Activated naive CD4-positive, alpha-beta T cell treated with anti-CD3 and anti-CD28 coated beads, Interleukin-2, amount 50 U/mL, for 72 hours (primary cell): ENCODE results near the gene ELK1. TPM values are rescaled to one million over a fixed set of nuclear protein-coding genes. Genes with fewer than 3 reads are reported as not detected.
"Not testable (repeated sequence)": the region's sequence is repeated elsewhere in the genome, so short reads cannot be mapped to it uniquely, and the experiment has no call there.

Experiments
- ATAC-seq, 2 donors: fragments of 150-1000 bp; cut with Tn5 transposase; 2 replicates each; pipeline ENCODE4 v1.10.0; 2021; ENCODE audit warnings: mild to moderate bottlenecking in 2 of 2, moderate library complexity in 2 of 2
- DNase-seq, 2 donors: peaks; one replicate each; pipeline ENCODE4 v3.0.0; 2021 to 2022; ENCODE audit warnings: low spot score in 2 of 2
- H3K27ac Mint-ChIP-seq, 2 donors: one replicate each; pipeline ENCODE4 v1.8.0; 2022; ENCODE audit warnings: mild to moderate bottlenecking in 2 of 2, mixed read lengths in 2 of 2
- H3K36me3 Mint-ChIP-seq, 2 donors: one replicate each; pipeline ENCODE4 v1.8.0; 2022; ENCODE audit warnings: mixed read lengths in 2 of 2
- H3K9me3 Mint-ChIP-seq, 2 donors: one replicate each; pipeline ENCODE4 v1.8.0; 2022; ENCODE audit warnings: mixed read lengths in 2 of 2
- total RNA-seq, 2 donors: library from RNA; stranded (reverse); gene quantifications; one replicate each; pipeline ENCODE4 v1.2.3, GENCODE V29; 2022

ELK1 gene
- total RNA-seq, 2 donors from 2014 or later, result 95.1 to 136 TPM

DNA sequence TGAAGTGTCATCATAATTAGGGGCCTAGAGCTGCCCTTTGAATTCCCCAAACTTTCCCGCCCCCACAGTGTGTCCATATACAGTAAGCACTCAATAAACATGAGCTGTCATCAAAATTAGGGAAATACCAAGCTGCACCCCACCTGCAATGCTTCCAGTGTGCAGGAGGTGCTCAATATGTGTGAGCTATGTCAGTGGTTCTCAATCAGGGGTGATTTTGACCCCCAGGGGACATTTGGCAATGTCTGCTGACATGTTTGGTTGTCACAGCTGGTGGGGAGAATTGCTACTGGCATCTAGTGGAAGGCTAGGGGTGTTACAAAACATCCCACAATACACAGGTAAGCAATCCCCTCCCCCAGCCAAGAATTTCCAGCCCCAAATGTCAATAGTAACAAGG, 21.4 kb downstream of the ELK1 start:
- Mint-ChIP-seq H3K27ac (peak overlapping the region; percentile 9 to 88), H3K9me3 (no peaks in the 10 kb centered on the region), H3K36me3 (no peaks in the 10 kb centered on the region)
- peak in 1 of 2 donors; percentile 29 for ATAC-seq
- no peak for DNase-seq

DNA sequence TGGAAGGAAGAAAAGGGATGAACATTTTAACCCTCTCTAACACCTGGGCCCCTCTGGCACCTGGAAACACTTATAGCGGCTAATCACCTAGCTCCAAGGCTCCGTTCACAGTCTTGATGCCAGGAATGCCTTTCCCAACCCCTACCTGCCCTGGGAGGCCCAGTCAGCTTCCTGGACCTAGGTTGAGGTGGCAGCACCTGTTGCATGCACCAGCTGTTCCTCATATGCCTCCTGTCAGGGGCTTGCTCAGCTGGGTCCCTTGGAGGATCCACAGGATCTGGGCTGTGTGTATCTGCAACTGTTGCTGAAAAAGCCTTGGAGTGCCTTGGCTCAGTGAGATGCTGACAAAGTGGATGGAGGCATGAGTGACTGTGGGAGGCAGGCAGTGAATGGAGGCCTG, 25.0 kb downstream of the ELK1 start:
- no peaks in the 10 kb centered on the region for H3K9me3 Mint-ChIP-seq
- no peak overlapping the region for H3K27ac Mint-ChIP-seq
- ATAC-seq, result no peak
- no peak for DNase-seq
- H3K36me3 Mint-ChIP-seq, result no peaks in the 10 kb centered on the region

DNA sequence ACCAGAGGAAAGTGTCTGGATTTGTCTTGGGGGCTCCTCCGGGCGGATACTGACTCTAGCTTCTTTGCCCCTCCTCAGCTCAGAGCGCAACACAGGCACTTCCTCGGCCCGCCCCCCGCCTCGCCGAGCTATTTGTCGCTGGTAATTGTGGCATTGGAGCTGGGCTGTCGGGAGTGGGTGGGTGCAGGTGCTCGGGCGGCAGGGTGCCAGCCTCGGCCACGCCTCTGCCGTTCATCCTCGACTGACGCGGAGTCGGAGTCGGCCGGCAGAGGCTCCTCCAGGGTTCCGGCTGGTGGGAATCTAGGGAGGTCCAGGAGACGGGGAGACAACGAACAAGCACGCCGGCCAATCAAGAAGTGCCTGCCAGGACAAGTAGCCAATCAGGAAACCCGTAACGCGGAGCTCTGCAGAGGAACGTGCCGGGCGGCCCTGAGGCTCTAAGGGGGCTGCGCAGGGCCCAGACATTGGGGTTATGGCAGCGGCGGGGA, 26.8 kb downstream of the ELK1 start:
- ATAC-seq, result peak; percentile 42 to 69
- no peak for DNase-seq
- Mint-ChIP-seq H3K9me3 (no peaks in the 10 kb centered on the region), H3K27ac (no peak overlapping the region), H3K36me3 (no peaks in the 10 kb centered on the region)

DNA sequence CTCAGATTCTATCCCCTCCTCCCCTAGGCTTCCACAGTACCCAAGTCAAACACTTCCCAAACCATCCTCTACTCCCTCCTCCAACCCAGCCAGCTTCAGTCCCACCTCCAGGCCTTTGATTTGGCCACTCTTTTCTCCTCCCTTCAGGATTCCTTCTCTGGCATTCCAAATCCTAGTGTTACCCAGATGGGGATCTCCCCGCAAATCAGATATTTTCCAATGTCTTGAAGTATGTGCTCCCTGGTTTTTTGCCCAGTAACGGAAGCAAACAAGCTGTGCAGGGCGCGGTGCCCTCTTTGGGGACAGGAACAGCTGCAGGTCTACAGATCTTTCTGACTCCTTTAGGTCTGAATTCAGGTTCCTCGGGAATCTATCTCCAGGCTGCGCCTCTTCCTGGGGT, 28.5 kb downstream of the ELK1 start:
- no peak for ATAC-seq
- no peaks in the 10 kb centered on the region for H3K36me3 Mint-ChIP-seq
- no peak for DNase-seq
- no peaks in the 10 kb centered on the region for H3K9me3 Mint-ChIP-seq
- no peak overlapping the region for H3K27ac Mint-ChIP-seq

DNA sequence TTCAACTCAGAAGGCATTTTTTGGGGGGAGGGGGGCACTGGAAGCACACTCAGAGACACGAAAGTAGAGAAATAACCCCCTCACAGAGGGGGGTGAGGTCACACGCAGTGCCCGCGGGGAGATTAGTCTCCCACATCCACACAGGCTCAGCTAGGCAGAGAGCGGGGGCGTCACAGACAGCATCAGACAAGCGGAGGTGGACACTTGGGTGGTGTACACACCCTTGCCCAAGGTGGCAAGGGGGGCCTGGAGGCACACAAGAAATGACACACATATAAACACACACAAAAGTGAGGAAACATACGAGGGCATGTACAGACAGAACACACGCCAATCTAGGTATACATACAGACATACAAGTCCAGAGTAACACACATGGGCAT, 30.1 kb downstream of the ELK1 start:
- no peak for DNase-seq
- Mint-ChIP-seq H3K9me3 (no peaks in the 10 kb centered on the region), H3K36me3 (no peaks in the 10 kb centered on the region), H3K27ac (peak overlapping the region in 1 of 2 donors; percentile 75)
- peak in 1 of 2 donors; percentile 8 for ATAC-seq

DNA sequence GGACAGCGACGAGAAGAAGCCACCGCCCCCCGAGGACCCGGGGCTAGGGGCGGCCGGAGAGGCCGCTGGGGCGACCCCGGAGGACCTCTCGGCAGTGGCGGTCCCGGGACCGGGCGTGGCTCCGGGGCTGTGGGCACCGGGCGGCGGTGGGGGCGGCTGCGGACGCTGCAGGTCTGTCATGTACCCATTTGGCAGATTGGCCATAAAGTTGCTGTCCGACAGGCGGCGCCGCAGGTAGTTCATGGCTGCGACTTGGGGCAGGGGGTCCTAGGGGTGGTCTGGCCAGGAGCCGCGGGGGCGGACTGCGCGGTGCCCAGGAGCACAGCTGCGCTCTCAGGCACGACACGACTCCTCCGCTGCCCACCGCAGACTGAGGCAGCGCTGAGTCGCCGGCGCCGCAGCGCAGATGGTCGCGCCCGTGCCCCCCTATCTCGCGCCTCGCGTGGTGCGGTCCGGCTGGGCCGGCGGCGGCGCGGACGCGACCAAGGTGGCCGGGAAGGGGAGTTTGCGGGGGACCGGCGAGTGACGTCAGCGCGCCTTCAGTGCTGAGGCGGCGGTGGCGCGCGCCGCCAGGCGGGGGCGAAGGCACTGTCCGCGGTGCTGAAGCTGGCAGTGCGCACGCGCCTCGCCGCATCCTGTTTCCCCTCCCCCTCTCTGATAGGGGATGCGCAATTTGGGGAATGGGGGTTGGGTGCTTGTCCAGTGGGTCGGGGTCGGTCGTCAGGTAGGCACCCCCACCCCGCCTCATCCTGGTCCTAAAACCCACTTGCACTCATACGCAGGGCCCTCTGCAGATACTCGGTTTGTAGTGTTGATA, 30.7 kb downstream of the ELK1 start, which contains the start of gene SYN1:
Gene SYN1, minus strand, starts transcription at position 372 of the 817 bp plus-strand sequence. Its CDS starts 129 bp downstream, at position 243.
- Mint-ChIP-seq H3K9me3 (no peaks in the 10 kb centered on the region), H3K36me3 (no peaks in the 10 kb centered on the region), H3K27ac (peak within 1 kb of the TSS in 1 of 2 donors; percentile 75)
- DNase-seq (peak; percentile 72 to 84), ATAC-seq (peak; percentile 83 to 84)

DNA sequence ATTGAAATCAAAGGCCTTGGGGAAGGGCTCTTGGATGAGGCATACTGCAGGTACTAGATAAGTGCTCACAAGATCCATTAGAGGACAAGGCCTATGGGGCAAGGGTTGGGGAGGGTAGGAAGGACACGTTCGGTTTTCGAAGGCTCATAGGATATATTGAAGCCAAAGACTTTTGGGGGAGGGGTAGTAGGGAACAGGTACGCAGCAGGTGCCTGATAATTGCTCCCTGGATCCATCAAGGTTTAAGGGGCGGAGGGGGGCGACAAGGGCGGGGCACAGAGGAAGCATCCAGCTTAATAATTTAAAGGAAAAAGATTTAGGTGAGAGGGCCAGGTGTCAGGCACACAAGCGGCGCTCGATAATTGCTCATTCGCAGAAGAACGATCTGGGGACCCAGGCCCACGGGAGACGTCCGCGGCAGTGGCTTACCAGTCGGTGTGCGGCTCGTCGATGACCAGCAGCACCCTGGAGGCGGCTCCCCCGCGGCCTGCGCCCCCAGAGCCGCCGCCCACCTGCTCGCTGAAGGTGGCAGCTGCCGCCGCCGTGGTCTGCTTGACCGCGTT, 31.4 kb downstream of the ELK1 start:
- ATAC-seq (no peak), DNase-seq (no peak)
- Mint-ChIP-seq H3K36me3 (no peaks in the 10 kb centered on the region), H3K9me3 (no peaks in the 10 kb centered on the region), H3K27ac (no peak overlapping the region)

DNA sequence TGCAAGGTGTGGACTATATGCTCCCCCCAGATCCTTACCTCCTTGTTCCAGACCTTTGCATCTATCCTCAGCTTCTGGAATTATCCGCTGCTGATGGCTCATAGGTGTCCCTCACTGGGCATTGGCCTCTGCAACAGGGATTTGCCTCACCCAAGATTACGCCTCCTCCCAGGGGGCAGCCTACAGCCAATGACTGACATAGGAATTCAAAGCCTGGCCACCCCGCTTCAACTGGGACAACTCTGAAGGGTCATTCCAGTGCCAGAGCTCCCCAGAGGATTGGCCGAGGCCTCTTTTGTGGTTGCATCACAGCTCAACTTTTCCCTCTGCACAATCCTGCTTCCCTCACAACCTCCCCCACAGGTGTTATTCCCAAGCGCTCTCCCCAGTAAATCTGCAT, 35.7 kb downstream of the ELK1 start:
- no peak overlapping the region for H3K27ac Mint-ChIP-seq
- no peaks in the 10 kb centered on the region for H3K36me3 Mint-ChIP-seq
- DNase-seq, result no peak
- no peaks in the 10 kb centered on the region for H3K9me3 Mint-ChIP-seq
- ATAC-seq, result no peak

DNA sequence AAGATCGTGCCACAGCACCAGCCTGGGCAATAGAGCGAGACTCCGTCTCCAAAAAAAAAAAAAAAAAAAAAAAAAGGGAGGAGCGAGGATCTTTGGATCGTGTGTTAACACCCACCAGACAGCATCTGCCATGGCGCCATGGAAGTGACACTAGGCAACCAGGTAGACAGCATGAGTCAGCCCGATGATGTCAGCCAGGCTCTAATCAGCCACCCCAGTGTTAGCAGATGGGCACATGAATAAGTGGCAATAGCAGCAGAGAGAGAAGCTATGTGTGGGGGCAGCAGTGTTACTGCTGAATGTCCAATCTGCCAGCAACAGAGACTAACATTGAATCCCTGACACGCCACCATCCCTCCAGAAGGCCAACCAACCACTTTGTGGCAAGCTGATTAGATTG, 37.3 kb downstream of the ELK1 start:
- H3K9me3 Mint-ChIP-seq, result no peaks in the 10 kb centered on the region
- no peak for DNase-seq
- no peak overlapping the region for H3K27ac Mint-ChIP-seq
- H3K36me3 Mint-ChIP-seq, result no peaks in the 10 kb centered on the region
- no peak for ATAC-seq

DNA sequence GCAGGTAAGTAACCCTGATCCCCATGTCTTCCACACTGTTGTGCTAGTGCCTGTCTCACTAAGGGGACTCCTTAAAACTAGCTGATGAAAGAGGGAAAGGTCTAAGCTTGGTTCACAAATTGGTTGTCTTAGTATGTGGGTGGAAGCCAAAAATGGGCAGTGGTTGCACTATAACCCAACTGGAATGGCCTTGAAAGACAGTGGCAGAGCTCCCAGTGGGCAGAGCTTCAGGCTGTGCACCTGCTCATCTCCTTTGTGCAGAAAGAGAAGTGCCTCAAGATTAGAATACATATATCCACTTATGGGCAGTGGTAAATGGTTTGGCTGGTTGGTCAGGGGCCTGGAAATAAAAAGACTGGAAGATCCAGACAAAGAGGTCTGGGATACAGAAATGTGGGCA, 37.9 kb downstream of the ELK1 start:
- no peaks in the 10 kb centered on the region for H3K36me3 Mint-ChIP-seq

DNA sequence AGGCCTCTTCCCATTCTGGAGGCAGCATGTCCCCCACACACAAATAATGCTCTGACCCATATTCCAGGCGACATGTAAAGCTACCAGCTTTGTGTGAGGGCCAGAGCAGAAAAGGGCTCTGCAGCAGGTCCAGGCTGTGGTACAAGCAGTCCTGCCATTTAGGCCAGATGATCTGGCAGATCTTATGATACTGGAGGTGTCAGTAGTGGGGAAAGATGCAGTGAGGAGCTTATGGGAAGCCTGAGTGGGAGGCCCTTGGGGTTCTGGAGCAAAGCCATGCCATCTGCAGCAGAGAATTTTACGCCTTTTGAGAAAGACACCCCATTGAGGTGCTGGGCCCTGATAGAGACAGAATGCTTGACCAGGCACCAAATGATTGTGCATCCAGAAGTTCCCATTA, 38.4 kb downstream of the ELK1 start:
- ATAC-seq (no peak), DNase-seq (no peak)
- Mint-ChIP-seq H3K27ac (no peak overlapping the region), H3K9me3 (no peaks in the 10 kb centered on the region), H3K36me3 (no peaks in the 10 kb centered on the region)

More for the DNA sequence above, 37.9 kb downstream of the ELK1 start:
- Mint-ChIP-seq H3K9me3 (no peaks in the 10 kb centered on the region), H3K27ac (no peak overlapping the region)
- no peak for ATAC-seq
- no peak for DNase-seq

DNA sequence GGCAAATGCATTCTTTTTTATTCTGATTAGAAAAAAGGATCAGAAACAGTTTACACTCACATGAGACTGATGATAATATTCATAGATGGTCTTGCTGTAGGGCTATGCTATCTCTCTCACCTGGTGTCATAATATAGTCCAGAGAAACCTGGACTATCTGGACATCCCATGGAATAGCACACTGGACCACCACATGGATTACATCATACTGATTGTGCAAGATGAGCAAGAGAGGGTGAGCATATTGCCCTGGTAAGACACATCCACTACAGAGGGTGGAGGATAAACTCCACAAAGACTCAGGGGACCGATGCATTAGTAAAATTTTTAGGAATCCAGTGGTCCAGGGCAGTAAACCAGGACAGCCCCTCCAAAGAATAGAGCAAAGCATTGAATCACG, 38.9 kb downstream of the ELK1 start:
- no peaks in the 10 kb centered on the region for H3K36me3 Mint-ChIP-seq
- ATAC-seq (no peak), DNase-seq (no peak)
- H3K27ac Mint-ChIP-seq, result no peak overlapping the region
- no peaks in the 10 kb centered on the region for H3K9me3 Mint-ChIP-seq

DNA sequence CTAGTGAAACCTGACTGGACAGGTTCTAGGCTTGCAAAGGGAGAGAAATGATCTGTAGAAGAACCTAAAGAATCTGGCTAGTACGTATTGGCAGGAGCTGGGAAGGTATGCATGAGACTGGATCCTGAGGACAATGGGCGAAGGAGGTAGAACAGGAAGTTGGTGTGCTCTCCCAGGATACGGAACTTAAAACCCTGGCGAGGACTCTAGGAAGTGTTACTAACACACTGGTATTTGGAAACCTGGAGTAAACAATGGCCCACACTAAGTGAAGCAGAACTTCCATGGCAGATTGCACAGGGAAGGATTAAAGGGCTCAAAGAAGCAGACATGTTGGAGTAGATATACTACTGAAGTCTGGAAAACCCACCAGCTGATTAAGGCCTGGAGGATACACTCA, 39.9 kb downstream of the ELK1 start:
- H3K36me3 Mint-ChIP-seq, result no peaks in the 10 kb centered on the region
- no peak overlapping the region for H3K27ac Mint-ChIP-seq
- no peaks in the 10 kb centered on the region for H3K9me3 Mint-ChIP-seq
- ATAC-seq (no peak), DNase-seq (no peak)

DNA sequence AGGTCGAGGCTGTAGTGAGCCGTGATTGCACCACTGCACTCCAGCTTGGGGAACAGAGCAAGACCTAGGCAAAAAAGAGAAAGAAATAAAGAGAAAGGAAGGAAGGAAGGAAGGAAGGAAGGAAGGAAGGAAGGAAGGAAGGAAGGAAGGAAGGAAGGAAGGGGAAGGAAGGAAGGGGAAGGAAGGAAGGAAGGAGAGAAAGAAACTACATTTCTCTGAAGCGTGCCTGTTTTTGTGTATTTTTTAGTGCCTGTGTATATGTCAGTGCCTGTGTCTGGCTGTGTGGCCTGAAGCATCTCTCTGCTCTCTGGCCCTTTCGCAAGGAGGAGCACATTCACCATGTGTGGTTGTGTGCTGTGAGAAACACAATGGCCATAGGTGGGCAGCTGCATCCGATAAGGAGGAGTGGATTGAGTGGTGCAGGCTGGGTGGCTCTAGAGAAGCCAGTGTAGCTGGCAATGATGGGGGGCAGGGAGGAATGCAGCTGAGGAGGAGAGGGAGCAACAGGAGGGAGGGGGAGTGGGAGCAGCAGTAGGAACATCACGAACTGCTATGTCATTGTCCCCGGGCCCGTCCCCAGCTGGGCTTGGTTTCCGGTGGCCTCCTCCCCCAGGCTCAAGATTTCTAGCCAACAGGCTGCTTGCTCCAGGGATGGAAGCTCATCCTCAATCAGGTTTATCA, 42.1 kb downstream of the ELK1 start:
- DNase-seq, result no peak
- ATAC-seq, result no peak
- H3K36me3 Mint-ChIP-seq, result no peaks in the 10 kb centered on the region
- H3K9me3 Mint-ChIP-seq, result no peaks in the 10 kb centered on the region
- H3K27ac Mint-ChIP-seq, result no peak overlapping the region

DNA sequence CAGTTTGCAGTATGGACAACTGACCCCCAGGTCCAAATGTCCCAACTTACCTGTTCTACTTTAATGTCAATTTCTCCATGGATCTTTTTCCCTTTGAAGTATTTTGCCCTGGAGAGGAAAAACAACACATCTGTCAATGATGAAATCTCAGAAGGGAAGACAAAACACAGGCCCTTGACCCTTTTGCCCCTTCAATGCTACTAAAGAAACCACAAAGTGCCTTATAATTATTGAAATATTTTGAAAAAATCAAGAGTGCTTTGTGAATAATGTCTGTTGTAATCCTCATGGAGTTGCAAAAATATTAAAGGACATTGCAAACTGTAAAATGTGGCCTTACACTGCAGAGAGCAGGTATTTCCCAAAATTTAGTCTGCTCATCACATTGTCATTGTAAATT, 43.3 kb downstream of the ELK1 start:
- ATAC-seq (no peak), DNase-seq (no peak)
- Mint-ChIP-seq H3K9me3 (no peaks in the 10 kb centered on the region), H3K36me3 (no peaks in the 10 kb centered on the region), H3K27ac (no peak overlapping the region)

DNA sequence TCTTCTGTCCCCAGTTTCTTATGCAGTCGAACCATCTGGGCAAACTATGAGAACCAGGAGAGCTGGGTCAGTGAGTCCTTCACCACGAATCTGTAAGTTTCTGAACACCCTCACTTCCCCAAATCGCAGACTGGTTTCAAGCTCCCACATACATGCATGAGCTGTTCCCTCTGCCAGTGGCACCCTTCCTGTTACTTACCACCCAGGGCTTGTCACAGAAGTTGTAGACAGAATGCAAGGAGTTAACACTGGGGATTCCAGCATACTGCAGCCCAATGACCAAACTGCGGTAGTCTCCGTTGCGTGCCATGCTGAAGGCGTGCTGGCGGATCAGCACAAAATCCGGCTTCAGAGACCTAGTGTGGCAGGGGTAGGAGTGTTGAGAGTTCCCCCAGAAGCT, 45.3 kb downstream of the ELK1 start:
- H3K36me3 Mint-ChIP-seq, result no peaks in the 10 kb centered on the region
- H3K9me3 Mint-ChIP-seq, result no peaks in the 10 kb centered on the region
- no peak overlapping the region for H3K27ac Mint-ChIP-seq
- DNase-seq (no peak), ATAC-seq (no peak)

DNA sequence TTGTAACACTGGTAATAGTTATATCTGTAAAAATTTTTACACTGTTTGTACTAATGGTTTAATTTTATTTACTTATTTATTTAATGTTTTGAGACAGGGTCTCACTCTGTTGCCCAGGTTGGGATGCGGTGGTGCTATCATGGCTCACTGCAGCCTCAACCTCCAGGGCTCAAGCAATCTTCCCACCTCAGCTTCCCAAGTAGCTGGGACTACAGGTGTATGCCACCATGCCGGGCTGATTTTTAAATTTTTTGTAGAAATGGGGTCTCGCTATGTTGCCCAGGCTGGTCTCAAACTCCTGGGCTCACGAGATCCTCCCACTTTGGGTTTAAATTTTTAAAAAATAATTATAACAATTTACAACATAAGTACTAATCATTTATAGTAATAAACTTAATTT, 47.2 kb downstream of the ELK1 start:
- not testable (repeated sequence) for H3K9me3 Mint-ChIP-seq, H3K36me3 Mint-ChIP-seq, DNase-seq, ATAC-seq, H3K27ac Mint-ChIP-seq
